Naive thymus-derived CD4-positive, alpha-beta T cell (primary cell): ENCODE measurements around the gene ALDOA. TPM values are rescaled to one million over a fixed set of nuclear protein-coding genes. Genes with fewer than 3 reads are reported as not detected.

ENCODE experiments used
- ATAC-seq: fragments of 150-1000 bp; cut with Tn5 transposase; 2 replicates; pipeline ENCODE4 v1.10.0; 2021; ENCODE audit warnings: mild to moderate bottlenecking, moderate library complexity
- CTCF ChIA-PET: fragments of 350-600 bp; sonication (Branson Sonifier 250); formaldehyde crosslinking; loops from one replicate; lab custom pipeline; 2021; ENCODE audit warnings: antibody characterized with exemption; lab: Charles Lee
- POLR2A ChIA-PET: fragments of 350-600 bp; sonication (Branson Sonifier 250); formaldehyde crosslinking; loops from one replicate; lab custom pipeline; 2021; ENCODE audit warnings: antibody characterized with exemption, inconsistent platforms; lab: Charles Lee
- DNase-seq, 9 donors: peaks; one replicate each; pipeline versions ENCODE4 v3.0.0 to v3.0.0-alpha.2; 2020 to 2022; ENCODE audit warnings: mixed read lengths in 1 of 9
- H3K27ac ChIP-seq: one replicate; pipeline ENCODE4 v1.7.0; 2013; ENCODE audit warnings: mild to moderate bottlenecking, low read depth, low read length, moderate library complexity
- H3K27me3 ChIP-seq, 2 donors: one replicate each; pipeline ENCODE4 v1.7.0; 2013; ENCODE audit warnings: low read length in 2 of 2, mild to moderate bottlenecking in 2 of 2, moderate library complexity in 2 of 2; ENCODE audit not compliant: control insufficient read depth in 2 of 2, insufficient read depth in 2 of 2
- H3K36me3 ChIP-seq, 3 experiments: 1 replicate in 2 of 3; 2 replicates in 1 of 3; pipeline ENCODE4 v1.7.0; 2013; ENCODE audit warnings: low read length in 3 of 3, mild to moderate bottlenecking in 3 of 3, moderate library complexity in 1 of 3; ENCODE audit not compliant: insufficient read depth in 3 of 3, control insufficient read depth in 2 of 3
- H3K4me1 ChIP-seq, 2 donors: one replicate each; pipeline ENCODE4 v1.7.0; 2013; ENCODE audit warnings: low read length in 2 of 2, mild to moderate bottlenecking in 2 of 2, moderate library complexity in 1 of 2; ENCODE audit not compliant: control insufficient read depth in 2 of 2, insufficient read depth in 2 of 2
- H3K4me3 ChIP-seq: 2 replicates; pipeline ENCODE4 v1.7.0; 2013; ENCODE audit warnings: mild to moderate bottlenecking, low read length
- H3K9me3 ChIP-seq, 3 experiments: 1 replicate in 2 of 3; 2 replicates in 1 of 3; pipeline ENCODE4 v1.7.0; 2013; ENCODE audit warnings: low read length in 3 of 3; ENCODE audit not compliant: control insufficient read depth in 2 of 3
- H3K27ac Mint-ChIP-seq, 9 donors: one replicate each; pipeline ENCODE4 v1.8.0; 2020 to 2022; ENCODE audit warnings: mixed read lengths in 9 of 9, mild to moderate bottlenecking in 8 of 9, moderate library complexity in 5 of 9, inconsistent platforms in 2 of 9
- H3K27me3 Mint-ChIP-seq, 5 donors: one replicate each; pipeline ENCODE4 v1.8.0; 2021 to 2022; ENCODE audit warnings: mixed read lengths in 5 of 5, mild to moderate bottlenecking in 1 of 5
- H3K36me3 Mint-ChIP-seq, 5 donors: one replicate each; pipeline ENCODE4 v1.8.0; 2020 to 2022; ENCODE audit warnings: mixed read lengths in 5 of 5, mild to moderate bottlenecking in 3 of 5, inconsistent platforms in 1 of 5
- H3K4me1 Mint-ChIP-seq, 7 donors: one replicate each; pipeline ENCODE4 v1.8.0; 2020 to 2022; ENCODE audit warnings: mixed read lengths in 7 of 7, mild to moderate bottlenecking in 3 of 7, inconsistent platforms in 1 of 7
- H3K4me3 Mint-ChIP-seq, 10 donors: one replicate each; pipeline ENCODE4 v1.8.0; 2020 to 2022; ENCODE audit warnings: mild to moderate bottlenecking in 10 of 10, mixed read lengths in 10 of 10, moderate library complexity in 6 of 10, inconsistent platforms in 2 of 10
- H3K9me3 Mint-ChIP-seq, 11 donors: one replicate each; pipeline ENCODE4 v1.8.0; 2020 to 2022; ENCODE audit warnings: mixed read lengths in 11 of 11, mild to moderate bottlenecking in 4 of 11, inconsistent platforms in 1 of 11, moderate library complexity in 1 of 11
- intact Hi-C, 2 donors: fragments of 100-400 bp; cut with micrococcal nuclease; formaldehyde crosslinking; loops; one replicate each; pipeline ENCODE4 v1.15.1; 2023
- polyA plus RNA-seq, 2 donors: library from polyadenylated mRNA; unstranded; fragments of 300-500 nt; fragmentation: Illumina TruSeq; gene quantifications; one replicate each; pipeline ENCODE4 v1.2.3, GENCODE V29; 2021
- total RNA-seq, 6 experiments: library from RNA in 5 of 6; stranded (reverse) in 5 of 6; gene quantifications; 1 replicate in 5 of 6; 2 replicates in 1 of 6; pipeline ENCODE4 v1.2.3 and lab custom pipeline; 2021 to 2026

Gene ALDOA
- total and polyA plus RNA-seq, 7 experiments from 2014 or later: 356 to 1,619 (median 627) TPM

GRCh38 chr16:30046588-30046987 lies 19.0 kb upstream of the ALDOA start:
- no peak overlapping the region for H3K4me3 Mint-ChIP-seq
- peaks cover 0 to 9% (median 0%) of the 10 kb centered on the region in 5 donors for H3K27me3 Mint-ChIP-seq
- DNase-seq (no peak), ATAC-seq (no peak)
- intact Hi-C loops: no loop called here
- ChIA-PET POLR2A (no interaction called here), CTCF (no interaction called here)
- Histone ChIP-seq H3K9me3 (no peaks in the 10 kb centered on the region), H3K4me1 (no peaks in the 10 kb centered on the region), H3K36me3 (no peaks in the 10 kb centered on the region), H3K27me3 (no peaks in the 10 kb centered on the region), H3K4me3 (no peak overlapping the region), H3K27ac (no peak overlapping the region)
- peaks cover 0 to under 1% (median 0%) of the 10 kb centered on the region in 11 donors for H3K9me3 Mint-ChIP-seq
- H3K4me1 Mint-ChIP-seq: peaks cover 0 to 9% (median 2%) of the 10 kb centered on the region in 7 donors
- H3K36me3 Mint-ChIP-seq: no peaks in the 10 kb centered on the region
- no peak overlapping the region for H3K27ac Mint-ChIP-seq

GRCh38 chr16:30049871-30050270 lies 15.7 kb upstream of the ALDOA start:
- no peak for ATAC-seq
- ChIA-PET CTCF (no interaction called here), POLR2A (interaction anchor here (1.2 kb wide), 1 partner anchor 16 kb away, joined by 3 read pairs; the partner anchor contains the start of gene ALDOA)

GRCh38 chr16:30051518-30051917 lies 14.0 kb upstream of the ALDOA start:
- peak overlapping the region in 8 of 9 donors; percentile 45 to 83 (median 64) for H3K27ac Mint-ChIP-seq
- CTCF ChIA-PET: no interaction called here

More at GRCh38 chr16:30049871-30050270, 15.7 kb upstream of the ALDOA start:
- DNase-seq: no peak
- Mint-ChIP-seq H3K9me3 (peaks cover 0 to 1% (median 0%) of the 10 kb centered on the region in 11 donors), H3K27me3 (no peaks in the 10 kb centered on the region), H3K27ac (peak overlapping the region in 1 of 9 donors; percentile 15), H3K36me3 (no peaks in the 10 kb centered on the region), H3K4me3 (no peak overlapping the region), H3K4me1 (peaks cover 2 to 30% (median 16%) of the 10 kb centered on the region in 7 donors)
- Histone ChIP-seq H3K4me3 (no peak overlapping the region), H3K27me3 (no peaks in the 10 kb centered on the region), H3K4me1 (peaks cover 4 to 5% of the 10 kb centered on the region in 2 donors), H3K27ac (no peak overlapping the region), H3K36me3 (no peaks in the 10 kb centered on the region), H3K9me3 (no peaks in the 10 kb centered on the region)
- intact Hi-C loops: loop anchor here in 1 of 2 donors (5.0 kb wide), 1 partner anchor 42 kb away; the partner anchor contains the start of gene TBX6

GRCh38 chr16:30052671-30053372 lies 12.7 kb upstream of the ALDOA start:
- no peaks in the 10 kb centered on the region for H3K36me3 Mint-ChIP-seq
- Histone ChIP-seq H3K4me1 (peaks cover 4 to 5% of the 10 kb centered on the region in 2 donors), H3K27me3 (no peaks in the 10 kb centered on the region), H3K9me3 (no peaks in the 10 kb centered on the region), H3K4me3 (peak overlapping the region; percentile 51), H3K27ac (peak overlapping the region; percentile 51), H3K36me3 (no peaks in the 10 kb centered on the region)
- peaks cover 6 to 35% (median 24%) of the 10 kb centered on the region in 7 donors for H3K4me1 Mint-ChIP-seq
- ChIA-PET CTCF (no interaction called here), POLR2A (interaction anchor here (0.6 to 7.7 kb wide), 6 partner anchors 8 to 379 kb away, joined by 3 to 48 read pairs (median 4); partner anchors contain the start of gene ALDOA)
- peak overlapping the region; percentile 82 to 90 (median 86) for H3K4me3 Mint-ChIP-seq
- no peaks in the 10 kb centered on the region for H3K27me3 Mint-ChIP-seq
- peak overlapping the region in 7 of 9 donors; percentile 58 to 86 (median 80) for H3K27ac Mint-ChIP-seq
- ATAC-seq (peak; percentile 87), DNase-seq (peak; percentile 70 to 96 (median 80))
- intact Hi-C loops: loop anchor here (1.0 to 5.0 kb wide), 4 partner anchors 11 to 190 kb away; partner anchors contain the start of genes ALDOA (in 1 of the 2), CDIPT (in 1 of the 2) and TBX6 (in 1 of the 2)
- H3K9me3 Mint-ChIP-seq: peaks cover 0 to 1% (median 0%) of the 10 kb centered on the region in 11 donors

More at GRCh38 chr16:30051518-30051917, 14.0 kb upstream of the ALDOA start:
- Mint-ChIP-seq H3K36me3 (no peaks in the 10 kb centered on the region), H3K4me1 (peaks cover 6 to 35% (median 24%) of the 10 kb centered on the region in 7 donors), H3K4me3 (peak overlapping the region; percentile 14 to 83 (median 63)), H3K27me3 (no peaks in the 10 kb centered on the region), H3K9me3 (peaks cover 0 to 1% (median 0%) of the 10 kb centered on the region in 11 donors)
- DNase-seq (no peak), ATAC-seq (no peak)
- Histone ChIP-seq H3K36me3 (no peaks in the 10 kb centered on the region), H3K27me3 (no peaks in the 10 kb centered on the region), H3K4me3 (no peak overlapping the region), H3K4me1 (peaks cover 4 to 5% of the 10 kb centered on the region in 2 donors), H3K9me3 (no peaks in the 10 kb centered on the region), H3K27ac (no peak overlapping the region)
- POLR2A ChIA-PET: interaction anchor here (7.7 kb wide), 1 partner anchor 15 kb away, joined by 48 read pairs; the partner anchor contains the start of gene ALDOA
- intact Hi-C loops: loop anchor here in 1 of 2 donors (5.0 kb wide), 1 partner anchor 41 kb away; the partner anchor contains the start of gene TBX6

GRCh38 chr16:30053376-30054015 lies 12.1 kb upstream of the ALDOA start:
- peak overlapping the region; percentile 51 for H3K27ac ChIP-seq
- intact Hi-C loops: loop anchor here (1.0 to 5.0 kb wide), 4 partner anchors 11 to 190 kb away; partner anchors contain the start of genes ALDOA (in 1 of the 2), CDIPT (in 1 of the 2) and TBX6 (in 1 of the 2)
- no peak for ATAC-seq

GRCh38 chr16:30054451-30054850 lies 11.1 kb upstream of the ALDOA start:
- no peak for DNase-seq
- no peaks in the 10 kb centered on the region for H3K27me3 Mint-ChIP-seq
- H3K4me1 ChIP-seq: peaks cover 4 to 5% of the 10 kb centered on the region in 2 donors
- H3K27me3 ChIP-seq: no peaks in the 10 kb centered on the region
- no peak overlapping the region for H3K4me3 ChIP-seq
- H3K4me1 Mint-ChIP-seq: peaks cover 6 to 35% (median 24%) of the 10 kb centered on the region in 7 donors
- POLR2A ChIA-PET: interaction anchor here (0.8 to 7.7 kb wide), 4 partner anchors 9 to 53 kb away, joined by 3 to 48 read pairs (median 6); partner anchors contain the start of genes ALDOA and YPEL3
- peak overlapping the region in 4 of 9 donors; percentile 57 to 76 (median 64) for H3K27ac Mint-ChIP-seq
- H3K4me3 Mint-ChIP-seq: peak overlapping the region in 8 of 10 donors; percentile 19 to 88 (median 68)
- intact Hi-C loops: loop anchor here in 1 of 2 donors (5.0 kb wide), 1 partner anchor 38 kb away; the partner anchor contains the start of gene TBX6
- CTCF ChIA-PET: interaction anchor here (1.9 kb wide), 1 partner anchor 11 kb away, joined by 5 read pairs; the partner anchor contains the start of gene ALDOA
- no peak overlapping the region for H3K27ac ChIP-seq
- ATAC-seq: no peak
- no peaks in the 10 kb centered on the region for H3K9me3 ChIP-seq
- H3K9me3 Mint-ChIP-seq: peaks cover 0 to 1% (median 0%) of the 10 kb centered on the region in 11 donors
- H3K36me3 Mint-ChIP-seq: no peaks in the 10 kb centered on the region
- no peaks in the 10 kb centered on the region for H3K36me3 ChIP-seq

More at GRCh38 chr16:30053376-30054015, 12.1 kb upstream of the ALDOA start:
- Mint-ChIP-seq H3K36me3 (no peaks in the 10 kb centered on the region), H3K4me1 (peaks cover 6 to 35% (median 24%) of the 10 kb centered on the region in 7 donors), H3K27ac (peak overlapping the region in 4 of 9 donors; percentile 21 to 77 (median 69)), H3K9me3 (peaks cover 0 to 1% (median 0%) of the 10 kb centered on the region in 11 donors), H3K4me3 (peak overlapping the region; percentile 40 to 89 (median 82)), H3K27me3 (no peaks in the 10 kb centered on the region)
- Histone ChIP-seq H3K36me3 (no peaks in the 10 kb centered on the region), H3K9me3 (no peaks in the 10 kb centered on the region), H3K4me1 (peaks cover 4 to 5% of the 10 kb centered on the region in 2 donors), H3K27me3 (no peaks in the 10 kb centered on the region), H3K4me3 (peak overlapping the region; percentile 51)
- POLR2A ChIA-PET: interaction anchor here (0.6 to 7.7 kb wide), 5 partner anchors 9 to 374 kb away, joined by 3 to 48 read pairs (median 4); partner anchors contain the start of gene ALDOA
- CTCF ChIA-PET: no interaction called here
- no peak for DNase-seq
